Ascending aorta (tissue), 2 donors: ENCODE results near the gene TBC1D25. TPM values are rescaled to one million over a fixed set of nuclear protein-coding genes. Genes with fewer than 3 reads are reported as not detected.
"Not testable (repeated sequence)": the region's sequence is repeated elsewhere in the genome, so short reads cannot be mapped to it uniquely, and the experiment has no call there.

Experiments used
- DNase-seq, 2 donors: peaks; one replicate each; pipeline ENCODE4 v3.0.0-alpha.2; 2019; ENCODE audit warnings: low spot score in 2 of 2
- H3K27ac ChIP-seq, 2 donors: fragments of 200-600 bp; sonication (generic); one replicate each; pipeline ENCODE4 v1.5.1; 2016 to 2017; ENCODE audit warnings: mild to moderate bottlenecking in 1 of 2
- H3K27me3 ChIP-seq: fragments of 200-600 bp; sonication (generic); one replicate; pipeline ENCODE4 v1.5.1; 2017
- H3K36me3 ChIP-seq, 2 donors: fragments of 200-600 bp; sonication (generic); one replicate each; pipeline ENCODE4 v1.5.1; 2016
- H3K4me1 ChIP-seq, 2 donors: fragments of 200-600 bp; sonication (generic); one replicate each; pipeline ENCODE4 v1.5.1; 2016 to 2017; ENCODE audit warnings: mild to moderate bottlenecking in 1 of 2
- H3K4me3 ChIP-seq, 2 donors: fragments of 200-600 bp; sonication (generic); one replicate each; pipeline ENCODE4 v1.5.1; 2016 to 2017; ENCODE audit warnings: mild to moderate bottlenecking in 1 of 2
- H3K9me3 ChIP-seq, 2 donors: fragments of 200-600 bp; sonication (generic); one replicate each; pipeline ENCODE4 v1.5.1; 2016
- intact Hi-C: fragments of 100-400 bp; cut with DNase I; formaldehyde crosslinking; loops from one replicate; pipeline ENCODE4 v1.15.1; 2023
- total RNA-seq: library from RNA; depleted of rRNA; stranded (reverse); fragments of >200 nt; gene quantifications from one replicate; pipeline ENCODE4 v1.1.0, GENCODE V29; 2016
- TF ChIP-seq, protein P1 (sequence below), 3 experiments: fragments of 200-600 bp in 2 of 3; fragments of 450-650 bp in 1 of 3; sonication (generic) in 2 of 3; IDR thresholded peaks; one replicate each; pipeline ENCODE4 v1.5.1; 2016 to 2019; ENCODE audit warnings: antibody characterized with exemption in 3 of 3, mild to moderate bottlenecking in 1 of 3, moderate library complexity in 1 of 3

The TBC1D25 gene
- total RNA-seq, 1 donor from 2014 or later: 8.2 TPM

- Histone ChIP-seq H3K27me3 (no peaks in the 10 kb centered on the region), H3K4me3 (peak overlapping the region; percentile 53 to 78), H3K9me3 (no peaks in the 10 kb centered on the region), H3K4me1 (no peaks in the 10 kb centered on the region), H3K27ac (peak overlapping the region; percentile 79 to 87), H3K36me3 (peaks cover 0 to 14% of the 10 kb centered on the region in 2 donors)
- intact Hi-C loops: no loop called here
- no peak for DNase-seq
- TF ChIP-seq, protein P1, sequence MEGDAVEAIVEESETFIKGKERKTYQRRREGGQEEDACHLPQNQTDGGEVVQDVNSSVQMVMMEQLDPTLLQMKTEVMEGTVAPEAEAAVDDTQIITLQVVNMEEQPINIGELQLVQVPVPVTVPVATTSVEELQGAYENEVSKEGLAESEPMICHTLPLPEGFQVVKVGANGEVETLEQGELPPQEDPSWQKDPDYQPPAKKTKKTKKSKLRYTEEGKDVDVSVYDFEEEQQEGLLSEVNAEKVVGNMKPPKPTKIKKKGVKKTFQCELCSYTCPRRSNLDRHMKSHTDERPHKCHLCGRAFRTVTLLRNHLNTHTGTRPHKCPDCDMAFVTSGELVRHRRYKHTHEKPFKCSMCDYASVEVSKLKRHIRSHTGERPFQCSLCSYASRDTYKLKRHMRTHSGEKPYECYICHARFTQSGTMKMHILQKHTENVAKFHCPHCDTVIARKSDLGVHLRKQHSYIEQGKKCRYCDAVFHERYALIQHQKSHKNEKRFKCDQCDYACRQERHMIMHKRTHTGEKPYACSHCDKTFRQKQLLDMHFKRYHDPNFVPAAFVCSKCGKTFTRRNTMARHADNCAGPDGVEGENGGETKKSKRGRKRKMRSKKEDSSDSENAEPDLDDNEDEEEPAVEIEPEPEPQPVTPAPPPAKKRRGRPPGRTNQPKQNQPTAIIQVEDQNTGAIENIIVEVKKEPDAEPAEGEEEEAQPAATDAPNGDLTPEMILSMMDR (IDR thresholded peaks at IDR 0.05): no peak
Observed at GRCh38 chrX:48540480-48540879, 966 bp downstream of the TBC1D25 start.

- Histone ChIP-seq H3K27me3 (no peaks in the 10 kb centered on the region), H3K9me3 (no peaks in the 10 kb centered on the region), H3K36me3 (peaks cover 0 to 17% of the 10 kb centered on the region in 2 donors), H3K4me3 (no peak overlapping the region), H3K4me1 (no peaks in the 10 kb centered on the region), H3K27ac (no peak overlapping the region)
- intact Hi-C loops: no loop called here
- TF ChIP-seq, protein P1 (IDR thresholded peaks at IDR 0.05): no peak
- DNase-seq: no peak
Observed at GRCh38 chrX:48541140-48541814, 1.8 kb downstream of the TBC1D25 start.

GRCh38 chrX:48548871-48549270 lies 9.4 kb downstream of the TBC1D25 start:
- TF ChIP-seq, protein P1 (IDR thresholded peaks at IDR 0.05): no peak
- DNase-seq: no peak
- Histone ChIP-seq H3K36me3 (peaks cover 2 to 13% of the 10 kb centered on the region in 2 donors), H3K4me1 (no peaks in the 10 kb centered on the region), H3K4me3 (no peak overlapping the region), H3K27ac (no peak overlapping the region), H3K9me3 (no peaks in the 10 kb centered on the region), H3K27me3 (no peaks in the 10 kb centered on the region)
- intact Hi-C loops: no loop called here

- intact Hi-C loops, H3K9me3 ChIP-seq, H3K4me1 ChIP-seq, H3K4me3 ChIP-seq, H3K27ac ChIP-seq, H3K27me3 ChIP-seq, DNase-seq: not testable (repeated sequence)
- peaks cover 2 to 21% of the 10 kb centered on the region in 2 donors for H3K36me3 ChIP-seq
Observed at GRCh38 chrX:48555731-48556325, 16.3 kb downstream of the TBC1D25 start.

GRCh38 chrX:48558271-48558670 lies 18.8 kb downstream of the TBC1D25 start:
- intact Hi-C loops: no loop called here
- no peak for DNase-seq
- Histone ChIP-seq H3K27ac (no peak overlapping the region), H3K36me3 (peaks cover 2 to 23% of the 10 kb centered on the region in 2 donors), H3K4me3 (no peak overlapping the region), H3K9me3 (no peaks in the 10 kb centered on the region), H3K4me1 (no peaks in the 10 kb centered on the region), H3K27me3 (no peaks in the 10 kb centered on the region)
- TF ChIP-seq, protein P1 (IDR thresholded peaks at IDR 0.05): no peak

GRCh38 chrX:48559636-48560035 lies 20.1 kb downstream of the TBC1D25 start:
- Histone ChIP-seq H3K36me3 (peaks cover 2 to 29% of the 10 kb centered on the region in 2 donors), H3K4me1 (no peaks in the 10 kb centered on the region), H3K4me3 (no peak overlapping the region), H3K27me3 (no peaks in the 10 kb centered on the region), H3K9me3 (no peaks in the 10 kb centered on the region), H3K27ac (no peak overlapping the region)
- TF ChIP-seq, protein P1 (IDR thresholded peaks at IDR 0.05): no peak
- DNase-seq: no peak
- intact Hi-C loops: no loop called here
